GM12872 (cell line): ENCODE measurements around the gene JAZF1.

Experiments used
- TF ChIP-seq, protein P1 (sequence below): IDR thresholded peaks from 3 replicates; pipeline ENCODE4 v1.5.1; 2011; ENCODE audit warnings: low read depth, mild to moderate bottlenecking, low read length, moderate library complexity; ENCODE audit not compliant: insufficient read depth

JAZF1 gene

DNA sequence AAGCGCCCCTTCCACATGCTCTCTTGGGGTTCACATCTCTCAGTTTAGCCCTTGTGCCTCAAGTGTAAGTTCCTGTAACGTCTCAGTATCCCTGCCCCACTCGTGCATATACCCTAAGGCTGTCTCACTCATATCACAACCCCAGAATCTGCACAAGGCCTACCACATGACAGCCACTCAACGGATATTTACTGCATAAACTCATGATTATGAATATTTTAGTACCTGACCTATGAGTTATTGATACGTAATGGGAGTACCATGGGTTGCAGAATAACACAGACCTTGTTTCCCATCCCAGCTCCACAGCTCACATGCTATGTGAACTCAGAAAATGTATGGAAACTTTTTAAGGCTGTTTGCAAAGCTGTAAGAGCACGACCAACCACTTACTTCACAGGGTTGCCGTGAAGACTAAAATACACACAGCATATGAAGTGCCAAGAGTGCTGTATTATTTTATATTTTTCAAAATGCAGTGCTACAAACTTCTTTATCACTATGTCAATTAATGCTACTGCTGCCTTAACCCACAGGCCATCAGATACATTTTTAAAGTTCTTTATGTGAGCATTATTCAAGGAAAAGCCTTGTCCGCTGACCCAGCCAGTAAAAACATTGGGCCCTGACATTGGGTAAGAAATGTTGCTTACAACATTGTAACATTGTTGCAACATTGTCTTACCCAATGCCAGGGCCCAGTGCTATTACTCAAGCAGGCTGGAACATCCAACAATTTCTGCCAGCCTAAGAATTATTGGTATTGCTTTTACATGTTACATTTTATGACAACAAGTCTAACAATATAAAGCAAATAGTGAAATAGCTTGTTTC, 97.2 kb downstream of the JAZF1 start:
- TF ChIP-seq, protein P1, sequence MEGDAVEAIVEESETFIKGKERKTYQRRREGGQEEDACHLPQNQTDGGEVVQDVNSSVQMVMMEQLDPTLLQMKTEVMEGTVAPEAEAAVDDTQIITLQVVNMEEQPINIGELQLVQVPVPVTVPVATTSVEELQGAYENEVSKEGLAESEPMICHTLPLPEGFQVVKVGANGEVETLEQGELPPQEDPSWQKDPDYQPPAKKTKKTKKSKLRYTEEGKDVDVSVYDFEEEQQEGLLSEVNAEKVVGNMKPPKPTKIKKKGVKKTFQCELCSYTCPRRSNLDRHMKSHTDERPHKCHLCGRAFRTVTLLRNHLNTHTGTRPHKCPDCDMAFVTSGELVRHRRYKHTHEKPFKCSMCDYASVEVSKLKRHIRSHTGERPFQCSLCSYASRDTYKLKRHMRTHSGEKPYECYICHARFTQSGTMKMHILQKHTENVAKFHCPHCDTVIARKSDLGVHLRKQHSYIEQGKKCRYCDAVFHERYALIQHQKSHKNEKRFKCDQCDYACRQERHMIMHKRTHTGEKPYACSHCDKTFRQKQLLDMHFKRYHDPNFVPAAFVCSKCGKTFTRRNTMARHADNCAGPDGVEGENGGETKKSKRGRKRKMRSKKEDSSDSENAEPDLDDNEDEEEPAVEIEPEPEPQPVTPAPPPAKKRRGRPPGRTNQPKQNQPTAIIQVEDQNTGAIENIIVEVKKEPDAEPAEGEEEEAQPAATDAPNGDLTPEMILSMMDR = no peak

DNA sequence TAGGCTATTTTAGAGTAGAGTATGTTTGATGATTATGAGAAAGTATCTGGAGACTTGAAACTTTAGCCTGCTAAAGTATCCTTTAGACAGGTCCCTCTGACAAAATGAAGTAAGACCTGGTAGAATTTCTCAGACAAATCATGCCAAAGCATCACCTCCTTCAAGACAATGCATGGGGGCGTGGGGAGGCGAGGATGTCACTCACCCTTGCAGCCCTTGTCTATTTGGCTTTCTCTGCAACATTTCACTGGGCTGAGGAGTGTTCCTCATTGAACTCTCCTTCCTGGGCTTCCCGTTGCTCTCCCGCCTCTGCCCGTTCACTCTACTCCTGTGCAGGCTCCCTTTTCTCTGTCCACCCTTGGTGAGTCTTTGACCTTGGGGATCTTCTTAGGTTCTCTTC, 98.5 kb downstream of the JAZF1 start:
- TF ChIP-seq, protein P1 = no peak

DNA sequence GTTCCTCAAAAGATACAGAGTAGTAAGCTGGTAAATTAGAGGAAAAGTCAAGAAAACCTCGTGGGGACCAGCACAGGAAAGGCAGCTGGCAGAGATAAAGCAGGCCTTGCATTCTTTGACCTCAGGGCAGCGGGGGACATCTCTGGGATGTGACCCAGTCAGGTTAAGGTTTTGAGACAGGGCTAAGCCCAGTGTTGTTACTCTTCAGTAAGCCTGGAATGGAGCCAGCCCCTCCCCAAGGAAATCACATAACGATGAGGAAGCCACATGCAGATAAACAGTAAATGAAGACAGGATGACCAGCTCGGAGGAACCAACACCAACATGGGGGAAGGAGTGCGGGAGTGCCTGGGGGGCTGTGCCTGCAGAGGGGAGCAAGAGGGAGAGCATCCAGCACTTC, 99.6 kb downstream of the JAZF1 start:
- TF ChIP-seq, protein P1 = no peak

DNA sequence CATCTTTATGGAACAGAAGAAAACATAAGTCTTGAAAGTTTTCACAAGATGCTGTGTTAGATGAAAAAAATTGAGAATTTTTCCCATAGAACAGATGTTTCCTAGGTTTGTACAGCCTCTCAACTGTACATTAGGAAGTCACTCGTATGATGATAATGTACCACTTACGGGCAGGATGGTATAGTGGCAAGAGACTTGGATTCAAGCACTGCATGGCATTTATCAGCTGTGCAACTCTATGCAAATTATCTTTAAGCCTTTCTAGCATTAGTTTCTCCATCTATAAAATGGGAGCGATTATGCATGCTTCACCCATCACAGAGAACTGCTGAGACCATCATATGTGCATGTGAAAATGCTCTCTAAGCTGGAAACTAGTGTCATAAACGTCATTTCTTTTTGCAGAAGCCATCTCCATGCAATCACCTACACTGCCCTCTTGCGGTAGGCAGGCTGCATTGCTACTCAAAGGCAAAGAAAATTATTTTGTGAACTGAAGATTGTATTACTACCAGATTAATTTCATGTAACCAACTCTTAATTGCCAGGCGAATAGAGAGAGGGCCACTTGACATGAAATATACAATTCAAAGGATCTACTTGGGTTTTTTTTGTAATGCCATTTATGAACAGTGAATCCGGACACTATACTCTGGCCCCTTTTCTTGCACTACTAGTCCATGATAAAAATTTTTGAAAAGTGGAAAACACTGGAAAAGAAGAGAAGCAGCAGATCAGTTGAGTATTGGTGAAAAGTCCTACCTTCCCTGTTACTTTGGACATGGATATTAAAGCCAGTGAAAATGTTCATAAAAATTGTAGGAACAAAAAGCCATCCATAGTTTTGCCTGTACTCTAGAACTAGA, 102.3 kb downstream of the JAZF1 start:
- TF ChIP-seq, protein P1 = peak; percentile 98

DNA sequence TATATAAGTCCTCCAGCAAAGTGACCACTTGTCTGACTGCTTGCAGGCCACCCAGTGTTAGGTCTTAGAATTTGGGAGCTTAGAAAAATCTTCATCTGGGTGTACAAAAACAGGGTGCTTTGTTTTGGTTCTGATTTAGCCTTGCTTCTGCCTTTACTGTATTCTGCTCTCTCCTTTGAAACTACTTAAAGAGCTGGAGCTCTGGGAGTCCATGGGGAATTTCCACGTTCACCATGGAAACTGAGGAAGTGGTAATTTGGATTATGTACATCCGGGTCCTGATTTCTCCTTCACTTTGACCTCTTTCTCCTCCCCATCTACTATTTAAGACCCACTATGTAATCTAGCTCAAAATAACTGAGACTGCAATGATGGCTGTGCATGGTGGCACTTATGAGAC, 103.0 kb downstream of the JAZF1 start:
- TF ChIP-seq, protein P1 = no peak

DNA sequence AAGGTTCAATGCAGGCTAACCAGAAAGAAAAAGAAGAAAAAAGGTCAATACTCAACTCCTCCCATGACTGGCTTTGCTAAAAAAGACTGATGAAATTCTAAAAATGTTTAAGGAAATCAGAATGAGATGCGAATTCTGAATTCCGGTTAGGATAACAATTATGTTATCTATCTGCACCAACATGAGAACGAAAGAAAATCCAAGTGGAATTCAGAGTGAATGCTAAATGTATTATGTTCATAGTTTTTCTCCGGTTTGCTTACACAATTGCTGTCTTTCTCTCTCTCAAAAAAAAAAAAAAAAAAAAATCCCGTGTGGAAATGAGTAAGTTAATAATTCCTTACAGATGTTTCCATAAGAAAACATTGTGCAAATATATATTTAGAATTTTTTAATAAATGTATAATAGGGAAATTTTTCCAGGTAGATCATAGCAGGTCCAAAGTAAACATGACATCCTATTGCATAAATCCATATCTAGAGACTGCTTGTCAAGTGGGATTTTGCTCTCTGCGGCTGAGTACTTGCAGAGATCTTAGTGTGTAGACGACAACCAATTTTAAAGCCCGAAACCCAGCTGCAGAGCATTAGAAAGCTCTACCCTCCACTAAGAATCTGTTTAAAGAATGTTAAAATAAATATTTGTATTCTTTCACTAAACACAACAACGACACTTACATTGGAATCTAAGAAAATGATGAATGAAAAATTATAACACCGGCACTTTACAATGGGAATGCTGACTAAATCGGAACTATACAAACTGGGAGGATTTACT, 104.0 kb downstream of the JAZF1 start:
- TF ChIP-seq, protein P1 = no peak

DNA sequence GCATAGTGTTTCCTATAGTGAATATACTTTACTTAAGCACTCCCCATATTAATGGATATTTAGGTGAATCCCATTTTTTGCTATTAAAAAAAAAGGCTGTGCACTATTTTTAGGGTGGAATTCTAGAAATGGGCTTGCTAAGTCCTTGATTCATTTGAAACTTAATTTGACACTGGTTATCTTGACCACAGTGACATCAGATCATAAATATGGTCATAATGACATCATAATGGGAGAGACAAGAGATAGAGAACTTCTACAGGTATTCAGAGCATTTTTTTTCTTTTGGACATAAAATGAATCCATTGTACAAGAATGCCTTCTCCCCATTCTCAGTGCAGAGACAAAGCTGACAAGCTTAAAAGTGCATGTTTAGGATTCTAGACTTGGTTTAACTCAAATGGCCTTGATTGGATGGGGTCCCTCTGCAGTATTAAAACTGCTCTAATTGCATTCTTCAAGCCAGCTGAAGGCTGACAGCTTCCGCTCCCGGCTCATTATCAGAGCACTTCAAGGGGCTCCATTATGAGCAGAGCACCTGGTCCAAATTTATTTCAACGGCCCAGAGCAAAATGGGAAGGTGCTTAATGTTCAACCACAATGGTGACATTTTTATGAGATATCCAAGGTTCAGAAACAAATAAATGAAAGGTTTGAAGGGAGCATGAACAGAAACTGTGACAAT, 104.8 kb downstream of the JAZF1 start:
- TF ChIP-seq, protein P1 = no peak
